ENCODE data around the gene MBNL1. TPM values are rescaled to one million over a fixed set of nuclear protein-coding genes. Genes with fewer than 3 reads are reported as not detected.

The MBNL1 gene
- total RNA-seq, 1 experiment from 2014 or later = 200 TPM

DNA sequence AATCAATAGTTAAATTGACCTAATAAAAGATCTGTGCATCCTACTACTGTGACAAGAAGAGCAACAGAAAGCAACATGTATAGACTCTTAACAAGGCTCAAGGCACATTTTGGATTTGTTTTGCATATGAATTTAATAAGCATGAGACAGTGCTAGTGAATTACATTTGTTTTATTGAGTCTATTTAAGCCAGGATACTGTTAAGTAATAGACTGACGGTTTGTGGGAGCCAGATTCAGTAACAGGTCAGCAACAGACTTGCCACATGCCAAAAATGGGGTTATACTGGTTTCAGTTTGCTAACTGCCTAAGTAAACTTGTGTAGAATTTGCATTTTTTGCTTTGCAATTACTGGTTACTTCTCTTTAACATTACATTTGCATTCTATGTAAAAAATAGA, 54.0 kb downstream of the MBNL1 start:
- TF ChIP-seq FOSL1 (IDR thresholded peaks at IDR 0.05; ENCODE audit: low read depth) = no peak
- TF ChIP-seq EZH2phosphoT487 (IDR thresholded peaks at IDR 0.05; ENCODE audit: borderline replicate concordance) = no peak
- Histone ChIP-seq H4K20me1 (ENCODE audit: insufficient read depth) (peaks cover 5% of the 10 kb centered on the region), H3K27me3 (ENCODE audit: insufficient read depth, low read length) (no peaks in the 10 kb centered on the region), H3K79me2 (ENCODE audit: insufficient read depth, low read length) (peaks cover 100% of the 10 kb centered on the region), H3K9me3 (ENCODE audit: control insufficient read depth in 1 of 2, insufficient read depth in 1 of 2, low read depth in 1 of 2, low read length in 2 of 2) (no peaks in the 10 kb centered on the region), H3K27ac (ENCODE audit: low read depth, low read length) (no peak overlapping the region), H3K4me2 (ENCODE audit: low read length) (no peak overlapping the region), H2AFZ (ENCODE audit: low read depth, low read length, poor library complexity, severe bottlenecking) (no peak overlapping the region), H3K9ac (ENCODE audit: low read length) (no peak overlapping the region), H3K4me1 (ENCODE audit: control insufficient read depth in 1 of 2, insufficient read depth in 2 of 2, low read length in 2 of 2) (peaks cover 8 to 13% of the 10 kb centered on the region in 2 experiments; a peak in 3 of 4 replicates), H3K4me3 (replicated peaks in 1 of 2; ENCODE audit: low read depth in 1 of 2, low read length in 2 of 2) (no peak overlapping the region), H3K9me2 (ENCODE audit: insufficient read depth) (no peaks in the 10 kb centered on the region), H3K36me3 (ENCODE audit: control insufficient read depth in 1 of 2, insufficient read depth in 2 of 2, low read length in 2 of 2) (peaks cover 0 to 6% of the 10 kb centered on the region in 2 experiments; a peak in 2 of 4 replicates)
- BruUV-seq (replicated peaks) = no TSS peak
- ATAC-seq (no peak), DNase-seq (ENCODE audit: low read depth, low spot score) (no peak)
- POLR2A ChIA-PET = no interaction called here
- CTCF ChIA-PET = no interaction called here
- intact Hi-C loops (cut with micrococcal nuclease) = no loop called here
- RAD21 ChIA-PET (ENCODE audit: low non-redundant PET in 1 of 2, low total read pairs in 2 of 2, uncharacterized antibody in 2 of 2, unreplicated experiment in 2 of 2) = no interaction called here

DNA sequence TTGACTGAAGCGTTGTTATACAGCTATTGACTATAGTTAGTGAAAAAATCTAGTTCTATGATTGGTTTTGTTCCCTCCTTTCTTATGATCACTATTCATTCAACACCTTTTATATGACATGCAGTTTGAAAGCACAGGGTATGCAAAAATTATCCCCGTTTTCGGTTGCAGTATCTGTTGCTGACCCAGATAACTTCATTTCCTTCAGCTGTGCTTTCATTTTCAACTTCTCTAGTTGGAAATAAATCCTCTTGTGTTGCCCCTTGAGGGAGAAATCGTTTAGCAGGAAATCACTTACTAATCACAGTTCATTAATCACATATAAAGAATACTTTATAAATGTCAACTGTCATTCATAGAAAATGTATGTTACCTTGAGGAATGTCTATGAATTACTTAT, 55.1 kb downstream of the MBNL1 start:
- ChIA-PET RAD21 (ENCODE audit: low non-redundant PET in 1 of 2, low total read pairs in 2 of 2, uncharacterized antibody in 2 of 2, unreplicated experiment in 2 of 2) (no interaction called here), POLR2A (no interaction called here), CTCF (no interaction called here)
- TF ChIP-seq CBX3 (IDR thresholded peaks at IDR 0.05; ENCODE audit: low read depth) (no peak), ZNF274 (IDR thresholded peaks at IDR 0.05; ENCODE audit: low read depth, low read length) (no peak), POLR2AphosphoS5 (IDR thresholded peaks at IDR 0.05; ENCODE audit: low read depth, low read length) (no peak), ELF1 (IDR thresholded peaks at IDR 0.05; ENCODE audit: borderline replicate concordance, low read depth) (no peak), EGR1 (IDR thresholded peaks at IDR 0.05; ENCODE audit: low read depth) (no peak), TCF7L2 (IDR thresholded peaks at IDR 0.05; ENCODE audit: borderline replicate concordance, extremely low read depth, insufficient read depth, insufficient read length) (no peak), SP1 (IDR thresholded peaks at IDR 0.05; ENCODE audit: low read depth) (no peak), RAD21 (IDR thresholded peaks at IDR 0.05; ENCODE audit: low read depth) (no peak)
- TF ChIP-seq, protein P1, sequence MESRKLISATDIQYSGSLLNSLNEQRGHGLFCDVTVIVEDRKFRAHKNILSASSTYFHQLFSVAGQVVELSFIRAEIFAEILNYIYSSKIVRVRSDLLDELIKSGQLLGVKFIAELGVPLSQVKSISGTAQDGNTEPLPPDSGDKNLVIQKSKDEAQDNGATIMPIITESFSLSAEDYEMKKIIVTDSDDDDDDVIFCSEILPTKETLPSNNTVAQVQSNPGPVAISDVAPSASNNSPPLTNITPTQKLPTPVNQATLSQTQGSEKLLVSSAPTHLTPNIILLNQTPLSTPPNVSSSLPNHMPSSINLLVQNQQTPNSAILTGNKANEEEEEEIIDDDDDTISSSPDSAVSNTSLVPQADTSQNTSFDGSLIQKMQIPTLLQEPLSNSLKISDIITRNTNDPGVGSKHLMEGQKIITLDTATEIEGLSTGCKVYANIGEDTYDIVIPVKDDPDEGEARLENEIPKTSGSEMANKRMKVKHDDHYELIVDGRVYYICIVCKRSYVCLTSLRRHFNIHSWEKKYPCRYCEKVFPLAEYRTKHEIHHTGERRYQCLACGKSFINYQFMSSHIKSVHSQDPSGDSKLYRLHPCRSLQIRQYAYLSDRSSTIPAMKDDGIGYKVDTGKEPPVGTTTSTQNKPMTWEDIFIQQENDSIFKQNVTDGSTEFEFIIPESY (IDR thresholded peaks at IDR 0.05; ENCODE audit: extremely low read depth, insufficient replicate concordance, low read length) = no peak
- TF ChIP-seq, protein P2, sequence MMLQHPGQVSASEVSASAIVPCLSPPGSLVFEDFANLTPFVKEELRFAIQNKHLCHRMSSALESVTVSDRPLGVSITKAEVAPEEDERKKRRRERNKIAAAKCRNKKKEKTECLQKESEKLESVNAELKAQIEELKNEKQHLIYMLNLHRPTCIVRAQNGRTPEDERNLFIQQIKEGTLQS (IDR thresholded peaks at IDR 0.05) = no peak
- TF ChIP-seq, protein P3, sequence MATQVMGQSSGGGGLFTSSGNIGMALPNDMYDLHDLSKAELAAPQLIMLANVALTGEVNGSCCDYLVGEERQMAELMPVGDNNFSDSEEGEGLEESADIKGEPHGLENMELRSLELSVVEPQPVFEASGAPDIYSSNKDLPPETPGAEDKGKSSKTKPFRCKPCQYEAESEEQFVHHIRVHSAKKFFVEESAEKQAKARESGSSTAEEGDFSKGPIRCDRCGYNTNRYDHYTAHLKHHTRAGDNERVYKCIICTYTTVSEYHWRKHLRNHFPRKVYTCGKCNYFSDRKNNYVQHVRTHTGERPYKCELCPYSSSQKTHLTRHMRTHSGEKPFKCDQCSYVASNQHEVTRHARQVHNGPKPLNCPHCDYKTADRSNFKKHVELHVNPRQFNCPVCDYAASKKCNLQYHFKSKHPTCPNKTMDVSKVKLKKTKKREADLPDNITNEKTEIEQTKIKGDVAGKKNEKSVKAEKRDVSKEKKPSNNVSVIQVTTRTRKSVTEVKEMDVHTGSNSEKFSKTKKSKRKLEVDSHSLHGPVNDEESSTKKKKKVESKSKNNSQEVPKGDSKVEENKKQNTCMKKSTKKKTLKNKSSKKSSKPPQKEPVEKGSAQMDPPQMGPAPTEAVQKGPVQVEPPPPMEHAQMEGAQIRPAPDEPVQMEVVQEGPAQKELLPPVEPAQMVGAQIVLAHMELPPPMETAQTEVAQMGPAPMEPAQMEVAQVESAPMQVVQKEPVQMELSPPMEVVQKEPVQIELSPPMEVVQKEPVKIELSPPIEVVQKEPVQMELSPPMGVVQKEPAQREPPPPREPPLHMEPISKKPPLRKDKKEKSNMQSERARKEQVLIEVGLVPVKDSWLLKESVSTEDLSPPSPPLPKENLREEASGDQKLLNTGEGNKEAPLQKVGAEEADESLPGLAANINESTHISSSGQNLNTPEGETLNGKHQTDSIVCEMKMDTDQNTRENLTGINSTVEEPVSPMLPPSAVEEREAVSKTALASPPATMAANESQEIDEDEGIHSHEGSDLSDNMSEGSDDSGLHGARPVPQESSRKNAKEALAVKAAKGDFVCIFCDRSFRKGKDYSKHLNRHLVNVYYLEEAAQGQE (IDR thresholded peaks at IDR 0.05; ENCODE audit: low read depth) = no peak
- Histone ChIP-seq H3K9me3 (ENCODE audit: control insufficient read depth in 1 of 2, insufficient read depth in 1 of 2, low read depth in 1 of 2, low read length in 2 of 2) (no peaks in the 10 kb centered on the region), H4K20me1 (ENCODE audit: insufficient read depth) (peaks cover 7% of the 10 kb centered on the region), H3K79me2 (ENCODE audit: insufficient read depth, low read length) (peaks cover 100% of the 10 kb centered on the region), H3K4me1 (ENCODE audit: control insufficient read depth in 1 of 2, insufficient read depth in 2 of 2, low read length in 2 of 2) (peaks cover 18 to 24% of the 10 kb centered on the region in 2 experiments), H3K4me3 (replicated peaks in 1 of 2; ENCODE audit: low read depth in 1 of 2, low read length in 2 of 2) (no peak overlapping the region), H2AFZ (ENCODE audit: low read depth, low read length, poor library complexity, severe bottlenecking) (no peak overlapping the region), H3K27ac (ENCODE audit: low read depth, low read length) (no peak overlapping the region; the same call in 1 of the 2 replicates), H3K4me2 (ENCODE audit: low read length) (no peak overlapping the region), H3K36me3 (ENCODE audit: control insufficient read depth in 1 of 2, insufficient read depth in 2 of 2, low read length in 2 of 2) (peaks cover 0 to 6% of the 10 kb centered on the region in 2 experiments; a peak in 2 of 4 replicates), H3K9me2 (ENCODE audit: insufficient read depth) (no peaks in the 10 kb centered on the region), H3K9ac (ENCODE audit: low read length) (no peak overlapping the region), H3K27me3 (ENCODE audit: insufficient read depth, low read length) (no peaks in the 10 kb centered on the region)
- BruUV-seq (replicated peaks) = no TSS peak
- no peak for ATAC-seq
- intact Hi-C loops (cut with micrococcal nuclease) = no loop called here
- no peak for DNase-seq (ENCODE audit: low read depth, low spot score)
